ENCODE measurements around the gene ALDH9A1.
"Not testable (repeated sequence)": the region's sequence is repeated elsewhere in the genome, so short reads cannot be mapped to it uniquely, and the experiment has no call there.

The ALDH9A1 gene

GRCh38 chr1:165678509-165678908 lies 19.9 kb downstream of the ALDH9A1 start:
- peaks cover 13% of the 10 kb centered on the region; the same call in 1 of the 2 replicates for H3K36me3 ChIP-seq (ENCODE audit: insufficient read depth, low read length)
- no peaks in the 10 kb centered on the region for H3K9me3 ChIP-seq (ENCODE audit: control insufficient read depth, insufficient read depth, low read length)
- H3K9ac ChIP-seq (ENCODE audit: low read depth, low read length), result no peak overlapping the region
- H3K4me1 ChIP-seq (ENCODE audit: insufficient read depth, low read length), result no peaks in the 10 kb centered on the region

- Histone ChIP-seq H3K4me1 (ENCODE audit: insufficient read depth, low read length) (no peaks in the 10 kb centered on the region), H3K9me3 (ENCODE audit: control insufficient read depth, insufficient read depth, low read length) (no peaks in the 10 kb centered on the region), H3K36me3 (ENCODE audit: insufficient read depth, low read length) (peaks cover 6% of the 10 kb centered on the region; the same call in 1 of the 2 replicates), H3K9ac (ENCODE audit: low read depth, low read length) (no peak overlapping the region)
These were observed 22.6 kb downstream of the ALDH9A1 start for GRCh38 chr1:165675794-165676193.

GRCh38 chr1:165674599-165674998 lies 23.8 kb downstream of the ALDH9A1 start:
- Histone ChIP-seq H3K4me1 (ENCODE audit: insufficient read depth, low read length) (no peaks in the 10 kb centered on the region), H3K36me3 (ENCODE audit: insufficient read depth, low read length) (peaks cover 6% of the 10 kb centered on the region; the same call in 1 of the 2 replicates), H3K9me3 (ENCODE audit: control insufficient read depth, insufficient read depth, low read length) (no peaks in the 10 kb centered on the region), H3K9ac (ENCODE audit: low read depth, low read length) (no peak overlapping the region)

- Histone ChIP-seq H3K36me3 (ENCODE audit: insufficient read depth, low read length) (peaks cover 11% of the 10 kb centered on the region; the same call in 1 of the 2 replicates), H3K4me1 (ENCODE audit: insufficient read depth, low read length) (no peaks in the 10 kb centered on the region), H3K9ac (ENCODE audit: low read depth, low read length) (no peak overlapping the region), H3K9me3 (ENCODE audit: control insufficient read depth, insufficient read depth, low read length) (no peaks in the 10 kb centered on the region)
These were observed 26.8 kb downstream of the ALDH9A1 start for GRCh38 chr1:165671526-165671925.

- Histone ChIP-seq H3K36me3 (ENCODE audit: insufficient read depth, low read length) (peaks cover 11% of the 10 kb centered on the region), H3K9me3 (ENCODE audit: control insufficient read depth, insufficient read depth, low read length) (no peaks in the 10 kb centered on the region), H3K4me1 (ENCODE audit: insufficient read depth, low read length) (no peaks in the 10 kb centered on the region), H3K9ac (ENCODE audit: low read depth, low read length) (no peak overlapping the region)
These were observed 30.2 kb downstream of the ALDH9A1 start for GRCh38 chr1:165668184-165668583.

GRCh38 chr1:165666152-165666825 lies 32.1 kb downstream of the ALDH9A1 start:
- Histone ChIP-seq H3K9ac (ENCODE audit: low read depth, low read length) (no peak overlapping the region), H3K9me3 (ENCODE audit: control insufficient read depth, insufficient read depth, low read length) (no peaks in the 10 kb centered on the region), H3K4me1 (ENCODE audit: insufficient read depth, low read length) (no peaks in the 10 kb centered on the region), H3K36me3 (ENCODE audit: insufficient read depth, low read length) (peaks cover 19% of the 10 kb centered on the region)

GRCh38 chr1:165662186-165662585 lies 36.2 kb downstream of the ALDH9A1 start:
- H3K4me1 ChIP-seq (ENCODE audit: insufficient read depth, low read length), result 0 out of 2 replicates have a peak, but pooled peaks cover 3% of the 10 kb centered on the region
- H3K36me3 ChIP-seq (ENCODE audit: insufficient read depth, low read length), result peaks cover 14% of the 10 kb centered on the region
- H3K9me3 ChIP-seq (ENCODE audit: control insufficient read depth, insufficient read depth, low read length), result no peaks in the 10 kb centered on the region
- H3K9ac ChIP-seq (ENCODE audit: low read depth, low read length), result no peak overlapping the region

GRCh38 chr1:165661703-165662102 lies 36.7 kb downstream of the ALDH9A1 start:
- Histone ChIP-seq H3K9ac (ENCODE audit: low read depth, low read length) (no peak overlapping the region), H3K4me1 (ENCODE audit: insufficient read depth, low read length) (0 out of 2 replicates have a peak, but pooled peaks cover 3% of the 10 kb centered on the region), H3K9me3 (ENCODE audit: control insufficient read depth, insufficient read depth, low read length) (no peaks in the 10 kb centered on the region), H3K36me3 (ENCODE audit: insufficient read depth, low read length) (peaks cover 12% of the 10 kb centered on the region)

GRCh38 chr1:165659581-165659895 lies 38.8 kb downstream of the ALDH9A1 start:
- no peaks in the 10 kb centered on the region for H3K9me3 ChIP-seq (ENCODE audit: control insufficient read depth, insufficient read depth, low read length)
- 0 out of 2 replicates have a peak, but pooled peaks cover 3% of the 10 kb centered on the region for H3K4me1 ChIP-seq (ENCODE audit: insufficient read depth, low read length)
- H3K36me3 ChIP-seq (ENCODE audit: insufficient read depth, low read length), result peaks cover 12% of the 10 kb centered on the region; the same call in 1 of the 2 replicates
- no peak overlapping the region for H3K9ac ChIP-seq (ENCODE audit: low read depth, low read length)

GRCh38 chr1:165658766-165659580 lies 39.4 kb downstream of the ALDH9A1 start:
- not testable (repeated sequence) for H3K9ac ChIP-seq (ENCODE audit: low read depth, low read length); H3K9me3 ChIP-seq (ENCODE audit: control insufficient read depth, insufficient read depth, low read length); H3K4me1 ChIP-seq (ENCODE audit: insufficient read depth, low read length)
- H3K36me3 ChIP-seq (ENCODE audit: insufficient read depth, low read length), result peaks cover 11% of the 10 kb centered on the region; the same call in 1 of the 2 replicates

- Histone ChIP-seq H3K9ac (ENCODE audit: low read depth, low read length) (no peak overlapping the region), H3K4me1 (ENCODE audit: insufficient read depth, low read length) (0 out of 2 replicates have a peak, but pooled peaks cover 5% of the 10 kb centered on the region), H3K36me3 (ENCODE audit: insufficient read depth, low read length) (peaks cover 7% of the 10 kb centered on the region; the same call in 1 of the 2 replicates), H3K9me3 (ENCODE audit: control insufficient read depth, insufficient read depth, low read length) (no peaks in the 10 kb centered on the region)
These were observed 47.3 kb downstream of the ALDH9A1 start for GRCh38 chr1:165650981-165651625.

- H3K9ac ChIP-seq (ENCODE audit: low read depth, low read length), result no peak overlapping the region
- H3K9me3 ChIP-seq (ENCODE audit: control insufficient read depth, insufficient read depth, low read length), result no peaks in the 10 kb centered on the region
- H3K36me3 ChIP-seq (ENCODE audit: insufficient read depth, low read length), result peaks cover 7% of the 10 kb centered on the region; the same call in 1 of the 2 replicates
- 0 out of 2 replicates have a peak, but pooled peaks cover 5% of the 10 kb centered on the region for H3K4me1 ChIP-seq (ENCODE audit: insufficient read depth, low read length)
These were observed 49.3 kb downstream of the ALDH9A1 start for GRCh38 chr1:165648919-165649572.

- H3K9ac ChIP-seq (ENCODE audit: low read depth, low read length), result no peak overlapping the region
- H3K9me3 ChIP-seq (ENCODE audit: control insufficient read depth, insufficient read depth, low read length), result no peaks in the 10 kb centered on the region
- H3K4me1 ChIP-seq (ENCODE audit: insufficient read depth, low read length), result 0 out of 2 replicates have a peak, but pooled peaks cover 5% of the 10 kb centered on the region
- peaks cover 7% of the 10 kb centered on the region; the same call in 1 of the 2 replicates for H3K36me3 ChIP-seq (ENCODE audit: insufficient read depth, low read length)
These were observed 50.4 kb downstream of the ALDH9A1 start for GRCh38 chr1:165647970-165648369.

GRCh38 chr1:165647517-165647916 lies 50.8 kb downstream of the ALDH9A1 start:
- Histone ChIP-seq H3K36me3 (ENCODE audit: insufficient read depth, low read length) (peaks cover 7% of the 10 kb centered on the region; the same call in 1 of the 2 replicates), H3K4me1 (ENCODE audit: insufficient read depth, low read length) (0 out of 2 replicates have a peak, but pooled peaks cover 5% of the 10 kb centered on the region), H3K9ac (ENCODE audit: low read depth, low read length) (no peak overlapping the region), H3K9me3 (ENCODE audit: control insufficient read depth, insufficient read depth, low read length) (no peaks in the 10 kb centered on the region)

Measured in ES-I3 (cell line).